WTC11 (cell line): ENCODE results near the gene BMP3. TPM values are rescaled to one million over a fixed set of nuclear protein-coding genes. Genes with fewer than 3 reads are reported as not detected.

Experiments
- ATAC-seq: fragments of 200-7000 bp; cut with Tn5 transposase; 2 replicates; pipeline ENCODE4 v1.10.0; 2021; ENCODE audit warnings: mild to moderate bottlenecking, moderate library complexity
- CTCF ChIA-PET: fragments of 300-600 bp; sonication (Branson Sonifier 250); formaldehyde crosslinking; loops from one replicate; lab custom pipeline; 2021; ENCODE audit warnings: antibody characterized with exemption; lab: Charles Lee
- POLR2A ChIA-PET: fragments of 350-600 bp; sonication (Branson Sonifier 250); formaldehyde crosslinking; loops from one replicate; lab custom pipeline; 2021; ENCODE audit warnings: antibody characterized with exemption; lab: Charles Lee
- DNase-seq: peaks from one replicate; pipeline ENCODE4 v3.0.0; 2021; ENCODE audit warnings: low spot score
- H3K27ac Mint-ChIP-seq: 2 replicates; pipeline ENCODE4 v1.8.0; 2021; ENCODE audit warnings: mixed read lengths
- H3K27me3 Mint-ChIP-seq: 2 replicates; pipeline ENCODE4 v1.8.0; 2021; ENCODE audit warnings: low read depth, mild to moderate bottlenecking, moderate library complexity, mixed read lengths
- H3K36me3 Mint-ChIP-seq: 2 replicates; pipeline ENCODE4 v1.8.0; 2021; ENCODE audit warnings: mixed read lengths
- H3K4me1 Mint-ChIP-seq: 2 replicates; pipeline ENCODE4 v1.8.0; 2022; ENCODE audit warnings: mixed read lengths
- H3K4me3 Mint-ChIP-seq: 2 replicates; pipeline ENCODE4 v1.8.0; 2021; ENCODE audit warnings: mild to moderate bottlenecking, moderate library complexity, mixed read lengths
- H3K9me3 Mint-ChIP-seq: 2 replicates; pipeline ENCODE4 v1.8.0; 2021; ENCODE audit warnings: mixed read lengths
- CBFB ChIP-seq: sonication (generic); formaldehyde crosslinking; IDR thresholded peaks from 2 replicates; pipeline ENCODE4 v1.8.1; 2022; ENCODE audit warnings: mild to moderate bottlenecking, low read depth, missing genetic modification reagents
- CREB1 ChIP-seq: sonication (generic); formaldehyde crosslinking; IDR thresholded peaks from 2 replicates; pipeline ENCODE4 v1.8.0; 2023; ENCODE audit warnings: mild to moderate bottlenecking, missing genetic modification reagents
- CREM ChIP-seq: sonication (generic); formaldehyde crosslinking; IDR thresholded peaks from 2 replicates; pipeline ENCODE4 v1.8.1; 2022; ENCODE audit warnings: mild to moderate bottlenecking, missing genetic modification reagents, moderate library complexity
- ETV6 ChIP-seq: sonication (generic); formaldehyde crosslinking; IDR thresholded peaks from 2 replicates; pipeline ENCODE4 v1.8.1; 2022; ENCODE audit warnings: mild to moderate bottlenecking, missing genetic modification reagents
- FOXJ3 ChIP-seq: sonication (generic); formaldehyde crosslinking; IDR thresholded peaks from 2 replicates; pipeline ENCODE4 v1.9.0; 2021; ENCODE audit warnings: missing genetic modification reagents, mild to moderate bottlenecking, borderline replicate concordance
- GTF2I ChIP-seq: fragments of 250-450 bp; sonication (Bioruptor Pico); conservative IDR thresholded peaks from 2 replicates; pipeline ENCODE4 v1.4.0; 2021; ENCODE audit warnings: mild to moderate bottlenecking
- JUN ChIP-seq: sonication (generic); formaldehyde crosslinking; IDR thresholded peaks from 2 replicates; pipeline ENCODE4 v1.8.0; 2023; ENCODE audit warnings: mild to moderate bottlenecking, missing genetic modification reagents
- MXD4 ChIP-seq: fragments of 250-450 bp; sonication (Bioruptor Pico); IDR thresholded peaks from 2 replicates; pipeline ENCODE4 v1.8.0; 2021; ENCODE audit warnings: mild to moderate bottlenecking, moderate library complexity, borderline replicate concordance
- OVOL2 ChIP-seq: fragments of 250-450 bp; sonication (Bioruptor Pico); IDR thresholded peaks from 2 replicates; pipeline ENCODE4 v1.9.0; 2021; ENCODE audit warnings: mild to moderate bottlenecking, borderline replicate concordance
- TEAD4 ChIP-seq: sonication (generic); formaldehyde crosslinking; IDR thresholded peaks from 2 replicates; pipeline ENCODE4 v1.8.0; 2022; ENCODE audit warnings: mild to moderate bottlenecking, missing genetic modification reagents
- ZNF232 ChIP-seq: sonication (generic); formaldehyde crosslinking; IDR thresholded peaks from 2 replicates; pipeline ENCODE4 v1.8.0; 2022; ENCODE audit warnings: mild to moderate bottlenecking, missing genetic modification reagents
- ZNF317 ChIP-seq: sonication (generic); formaldehyde crosslinking; IDR thresholded peaks from 2 replicates; pipeline ENCODE4 v1.8.1; 2023; ENCODE audit warnings: low read depth, mild to moderate bottlenecking, moderate library complexity, missing genetic modification reagents, borderline replicate concordance
- total RNA-seq: library from RNA; stranded (reverse); gene quantifications from 3 replicates; pipeline ENCODE4 v1.2.3, GENCODE V29; 2021
- TF ChIP-seq, protein P1 (sequence below): sonication (generic); formaldehyde crosslinking; IDR thresholded peaks from 2 replicates; pipeline ENCODE4 v1.8.0; 2022; ENCODE audit warnings: missing genetic modification reagents
- TF ChIP-seq, protein P2 (sequence below): fragments of 250-450 bp; sonication (Bioruptor Pico); IDR thresholded peaks from 2 replicates; pipeline ENCODE4 v1.9.0; 2021; ENCODE audit warnings: mild to moderate bottlenecking
- TF ChIP-seq, protein P3 (sequence below): fragments of 250-450 bp; sonication (Bioruptor Pico); IDR thresholded peaks from 2 replicates; pipeline ENCODE4 v1.9.0; 2021; ENCODE audit warnings: moderate library complexity, mild to moderate bottlenecking, inconsistent platforms, borderline replicate concordance
- TF ChIP-seq, protein P4 (sequence below): sonication (generic); formaldehyde crosslinking; conservative IDR thresholded peaks from 2 replicates; pipeline ENCODE4 v1.8.1; 2022; ENCODE audit warnings: mild to moderate bottlenecking, missing genetic modification reagents
- TF ChIP-seq, protein P5 (sequence below): sonication (generic); formaldehyde crosslinking; IDR thresholded peaks from 2 replicates; pipeline ENCODE4 v1.8.0; 2022; ENCODE audit warnings: mild to moderate bottlenecking, missing genetic modification reagents

BMP3 gene
- total RNA-seq, 1 experiment from 2014 or later: 0.55 TPM

DNA sequence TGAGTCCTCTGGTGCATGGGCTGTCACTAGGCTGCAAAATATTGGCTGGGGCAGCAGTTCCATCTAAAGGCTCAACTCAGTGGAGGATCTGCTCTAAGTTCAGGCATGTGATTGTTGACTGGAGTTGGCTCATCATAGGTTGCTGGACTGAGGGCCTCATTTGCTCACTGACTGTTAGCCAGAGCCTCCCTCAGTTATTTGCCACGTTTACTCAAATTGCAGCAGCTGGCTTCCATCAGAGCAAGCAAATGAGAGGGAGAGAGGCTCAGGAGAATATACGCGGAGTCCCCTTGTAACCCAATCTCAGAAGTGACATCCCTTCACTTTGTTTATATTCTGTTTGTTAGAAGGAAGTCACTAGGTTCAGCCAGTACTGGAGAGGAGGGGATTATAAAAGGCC is 54.1 kb downstream of the BMP3 start (continued):
- TF ChIP-seq, protein P1, sequence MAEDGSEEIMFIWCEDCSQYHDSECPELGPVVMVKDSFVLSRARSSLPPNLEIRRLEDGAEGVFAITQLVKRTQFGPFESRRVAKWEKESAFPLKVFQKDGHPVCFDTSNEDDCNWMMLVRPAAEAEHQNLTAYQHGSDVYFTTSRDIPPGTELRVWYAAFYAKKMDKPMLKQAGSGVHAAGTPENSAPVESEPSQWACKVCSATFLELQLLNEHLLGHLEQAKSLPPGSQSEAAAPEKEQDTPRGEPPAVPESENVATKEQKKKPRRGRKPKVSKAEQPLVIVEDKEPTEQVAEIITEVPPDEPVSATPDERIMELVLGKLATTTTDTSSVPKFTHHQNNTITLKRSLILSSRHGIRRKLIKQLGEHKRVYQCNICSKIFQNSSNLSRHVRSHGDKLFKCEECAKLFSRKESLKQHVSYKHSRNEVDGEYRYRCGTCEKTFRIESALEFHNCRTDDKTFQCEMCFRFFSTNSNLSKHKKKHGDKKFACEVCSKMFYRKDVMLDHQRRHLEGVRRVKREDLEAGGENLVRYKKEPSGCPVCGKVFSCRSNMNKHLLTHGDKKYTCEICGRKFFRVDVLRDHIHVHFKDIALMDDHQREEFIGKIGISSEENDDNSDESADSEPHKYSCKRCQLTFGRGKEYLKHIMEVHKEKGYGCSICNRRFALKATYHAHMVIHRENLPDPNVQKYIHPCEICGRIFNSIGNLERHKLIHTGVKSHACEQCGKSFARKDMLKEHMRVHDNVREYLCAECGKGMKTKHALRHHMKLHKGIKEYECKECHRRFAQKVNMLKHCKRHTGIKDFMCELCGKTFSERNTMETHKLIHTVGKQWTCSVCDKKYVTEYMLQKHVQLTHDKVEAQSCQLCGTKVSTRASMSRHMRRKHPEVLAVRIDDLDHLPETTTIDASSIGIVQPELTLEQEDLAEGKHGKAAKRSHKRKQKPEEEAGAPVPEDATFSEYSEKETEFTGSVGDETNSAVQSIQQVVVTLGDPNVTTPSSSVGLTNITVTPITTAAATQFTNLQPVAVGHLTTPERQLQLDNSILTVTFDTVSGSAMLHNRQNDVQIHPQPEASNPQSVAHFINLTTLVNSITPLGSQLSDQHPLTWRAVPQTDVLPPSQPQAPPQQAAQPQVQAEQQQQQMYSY (CRISPR knock-in tag): no peak
- no peak for TF ChIP-seq TEAD4
- TF ChIP-seq, protein P2, sequence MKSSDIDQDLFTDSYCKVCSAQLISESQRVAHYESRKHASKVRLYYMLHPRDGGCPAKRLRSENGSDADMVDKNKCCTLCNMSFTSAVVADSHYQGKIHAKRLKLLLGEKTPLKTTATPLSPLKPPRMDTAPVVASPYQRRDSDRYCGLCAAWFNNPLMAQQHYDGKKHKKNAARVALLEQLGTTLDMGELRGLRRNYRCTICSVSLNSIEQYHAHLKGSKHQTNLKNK (CRISPR knock-in tag): no peak
- TF ChIP-seq MXD4 (CRISPR knock-in tag): no peak
- TF ChIP-seq OVOL2 (CRISPR knock-in tag): no peak
- TF ChIP-seq ZNF232 (CRISPR knock-in tag): no peak
- TF ChIP-seq ZNF317: no peak
- TF ChIP-seq, all 79 proteins: peak for 0

DNA sequence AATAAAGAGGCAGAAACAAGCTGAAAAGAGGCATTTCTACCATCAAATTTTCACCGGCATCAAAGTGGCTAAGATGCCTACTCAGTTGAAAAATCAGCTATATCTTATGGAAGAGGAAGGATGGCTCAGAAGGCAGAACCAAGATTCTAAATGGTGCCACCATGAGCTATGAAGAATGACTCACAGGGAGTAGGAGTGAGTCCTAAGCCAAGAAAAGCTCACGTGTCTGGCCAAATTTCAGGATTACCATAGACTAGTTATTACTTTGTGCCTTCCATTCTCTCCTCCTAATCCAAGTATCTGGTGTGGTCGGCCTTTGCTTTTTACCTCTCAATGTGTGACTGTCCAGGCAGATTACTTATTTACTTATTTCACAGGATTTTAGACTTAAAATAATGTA is 54.8 kb downstream of the BMP3 start:
- no peaks in the 10 kb centered on the region for H3K27me3 Mint-ChIP-seq
- peaks cover 20% of the 10 kb centered on the region for H3K36me3 Mint-ChIP-seq
- CTCF ChIA-PET: no interaction called here
- H3K9me3 Mint-ChIP-seq: peaks cover 25% of the 10 kb centered on the region
- DNase-seq (no peak), ATAC-seq (no peak)
- H3K27ac Mint-ChIP-seq: no peak overlapping the region
- no peaks in the 10 kb centered on the region for H3K4me1 Mint-ChIP-seq
- no peak for TF ChIP-seq ETV6 (CRISPR knock-in tag)
- TF ChIP-seq TEAD4: no peak
- TF ChIP-seq, protein P3, sequence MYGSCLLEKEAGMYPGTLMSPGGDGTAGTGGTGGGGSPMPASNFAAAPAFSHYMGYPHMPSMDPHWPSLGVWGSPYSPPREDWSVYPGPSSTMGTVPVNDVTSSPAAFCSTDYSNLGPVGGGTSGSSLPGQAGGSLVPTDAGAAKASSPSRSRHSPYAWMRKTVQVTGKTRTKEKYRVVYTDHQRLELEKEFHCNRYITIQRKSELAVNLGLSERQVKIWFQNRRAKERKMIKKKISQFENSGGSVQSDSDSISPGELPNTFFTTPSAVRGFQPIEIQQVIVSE: no peak
- no peak for TF ChIP-seq CREM
- no peak for TF ChIP-seq FOXJ3 (CRISPR knock-in tag)
- no peak for TF ChIP-seq CREB1 (CRISPR knock-in tag)
- TF ChIP-seq, protein P4, sequence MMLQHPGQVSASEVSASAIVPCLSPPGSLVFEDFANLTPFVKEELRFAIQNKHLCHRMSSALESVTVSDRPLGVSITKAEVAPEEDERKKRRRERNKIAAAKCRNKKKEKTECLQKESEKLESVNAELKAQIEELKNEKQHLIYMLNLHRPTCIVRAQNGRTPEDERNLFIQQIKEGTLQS (CRISPR knock-in tag): no peak
- TF ChIP-seq, protein P5, sequence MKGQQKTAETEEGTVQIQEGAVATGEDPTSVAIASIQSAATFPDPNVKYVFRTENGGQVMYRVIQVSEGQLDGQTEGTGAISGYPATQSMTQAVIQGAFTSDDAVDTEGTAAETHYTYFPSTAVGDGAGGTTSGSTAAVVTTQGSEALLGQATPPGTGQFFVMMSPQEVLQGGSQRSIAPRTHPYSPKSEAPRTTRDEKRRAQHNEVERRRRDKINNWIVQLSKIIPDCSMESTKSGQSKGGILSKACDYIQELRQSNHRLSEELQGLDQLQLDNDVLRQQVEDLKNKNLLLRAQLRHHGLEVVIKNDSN (CRISPR knock-in tag): no peak
- TF ChIP-seq JUN (CRISPR knock-in tag): no peak
- TF ChIP-seq GTF2I (CRISPR knock-in tag): no peak
- TF ChIP-seq, protein P1 (CRISPR knock-in tag): no peak
- no peak for TF ChIP-seq CBFB (CRISPR knock-in tag)
- POLR2A ChIA-PET: no interaction called here
- no peak overlapping the region for H3K4me3 Mint-ChIP-seq
